GM12878 (cell line): ENCODE results near the gene GFRA1. TPM values are rescaled to one million over a fixed set of nuclear protein-coding genes. Genes with fewer than 3 reads are reported as not detected.

Experiments used
- ATAC-seq: fragments of 200-7000 bp; cut with Tn5 transposase; 3 replicates; pipeline ENCODE4 v1.9.1; 2020; ENCODE audit warnings: mild to moderate bottlenecking, moderate library complexity
- BruUV-seq: library from RNA; stranded (reverse); fragments of 400-500 nt; replicated peaks from 2 replicates; lab custom pipeline; 2021; lab: Mats Ljungman, UMichigan
- CTCF ChIA-PET: fragments of 300-600 bp; sonication (Branson Sonifier 250); formaldehyde crosslinking; extraction: SDS; loops from one replicate; lab custom pipeline; 2021; ENCODE audit warnings: inconsistent platforms; lab: Yijun Ruan, JAX
- POLR2A ChIA-PET: fragments of 350-600 bp; formaldehyde crosslinking; extraction: SDS; loops from one replicate; lab custom pipeline; 2021; ENCODE audit warnings: inconsistent platforms; lab: Charles Lee
- RAD21 ChIA-PET: fragments of 300-600 bp; sonication (Branson Sonifier 250); formaldehyde crosslinking; loops from one replicate; lab custom pipeline; 2023; ENCODE audit warnings: antibody characterized with exemption; ENCODE audit not compliant: unreplicated experiment; lab: Charles Lee
- SMC1A ChIA-PET: fragments of 300-600 bp; sonication (Branson Sonifier 250); formaldehyde crosslinking; loops from one replicate; lab custom pipeline; 2023; ENCODE audit not compliant: unreplicated experiment, uncharacterized antibody; lab: Charles Lee
- DNase-seq: peaks from one replicate; pipeline ENCODE4 v3.0.0-alpha.2; 2011; ENCODE audit warnings: low read depth, low spot score
- FAIRE-seq: peaks from 3 replicates; lab custom pipeline; 2011; peaks lifted over from hg19 to GRCh38; lab: Jason Lieb, UNC
- H2AFZ ChIP-seq: 2 replicates; pipeline ENCODE4 v1.6.0; 2011; ENCODE audit warnings: low read depth, low read length, control low read depth; ENCODE audit not compliant: control insufficient read depth
- H3K27ac ChIP-seq: 2 replicates; pipeline ENCODE4 v1.5.1; 2011; ENCODE audit warnings: control low read depth; ENCODE audit not compliant: control insufficient read depth, insufficient read depth
- H3K27me3 ChIP-seq, 2 experiments: replicated peaks in 1 of 2; 2 replicates each; pipeline versions ENCODE4 v1.6.0 to v1.6.1; 2011; ENCODE audit warnings: low read length in 1 of 2; ENCODE audit not compliant: control insufficient read depth in 2 of 2, insufficient read depth in 2 of 2
- H3K36me3 ChIP-seq, 2 experiments: 2 replicates each; pipeline ENCODE4 v1.5.1; 2011; ENCODE audit warnings: low read length in 1 of 2; ENCODE audit not compliant: control insufficient read depth in 2 of 2, insufficient read depth in 2 of 2
- H3K4me1 ChIP-seq: 2 replicates; pipeline ENCODE4 v1.6.1; 2011; ENCODE audit warnings: mild to moderate bottlenecking, low read length, moderate library complexity, mixed read lengths; ENCODE audit not compliant: control insufficient read depth, insufficient read depth
- H3K4me2 ChIP-seq: 2 replicates; pipeline ENCODE4 v1.6.0; 2011; ENCODE audit warnings: control low read depth; ENCODE audit not compliant: control insufficient read depth, insufficient read depth
- H3K4me3 ChIP-seq: fragments of 200-600 bp; sonication (generic); 2 replicates; pipeline ENCODE4 v1.5.1; 2016
- H3K79me2 ChIP-seq: 2 replicates; pipeline ENCODE4 v1.6.0; 2011; ENCODE audit warnings: low read length; ENCODE audit not compliant: control insufficient read depth, insufficient read depth
- H3K9ac ChIP-seq: 2 replicates; pipeline ENCODE4 v1.8.0; 2011; ENCODE audit warnings: low read length, control low read depth, mixed read lengths; ENCODE audit not compliant: control insufficient read depth, insufficient read depth
- H3K9me3 ChIP-seq: replicated peaks from 3 replicates; pipeline ENCODE4 v1.5.1; 2011; ENCODE audit warnings: mild to moderate bottlenecking, low read length; ENCODE audit not compliant: control insufficient read depth, insufficient read depth
- H4K20me1 ChIP-seq: 2 replicates; pipeline ENCODE4 v1.6.0; 2011; ENCODE audit not compliant: control insufficient read depth, insufficient read depth
- BCL3 ChIP-seq: IDR thresholded peaks from 2 replicates; pipeline ENCODE4 v1.6.1; 2011; ENCODE audit warnings: borderline replicate concordance, low read depth, mild to moderate bottlenecking, moderate library complexity, low read length; ENCODE audit not compliant: insufficient read depth, poor library complexity, severe bottlenecking
- CHD1 ChIP-seq: IDR thresholded peaks from 2 replicates; pipeline ENCODE4 v1.6.1; 2012; ENCODE audit warnings: low read depth, low read length, improper control_type of control experiment
- CREM ChIP-seq: IDR thresholded peaks from 2 replicates; pipeline ENCODE4 v1.6.1; 2014; ENCODE audit warnings: antibody characterized with exemption, low read depth
- E2F8 ChIP-seq: fragments of 450-650 bp; IDR thresholded peaks from 2 replicates; pipeline ENCODE4 v1.6.1; 2018; ENCODE audit warnings: mild to moderate bottlenecking, low read depth, moderate library complexity; ENCODE audit not compliant: partially characterized antibody
- EED ChIP-seq: sonication (generic); IDR thresholded peaks from 2 replicates; pipeline ENCODE4 v1.6.1; 2016; ENCODE audit warnings: antibody characterized with exemption, low read depth
- EP300 ChIP-seq, 2 experiments: fragments of 150-350 bp in 1 of 2; IDR thresholded peaks; 2 replicates each; pipeline ENCODE4 v1.6.1; 2011 to 2012; ENCODE audit warnings: low read depth in 2 of 2, low read length in 2 of 2, borderline replicate concordance in 1 of 2, improper control_type of control experiment in 1 of 2, inconsistent platforms in 1 of 2; ENCODE audit not compliant: control insufficient read depth in 1 of 2
- ESRRA ChIP-seq: IDR thresholded peaks from 2 replicates; pipeline ENCODE4 v1.6.1; 2012; ENCODE audit warnings: mild to moderate bottlenecking, low read length, improper control_type of control experiment
- FOXM1 ChIP-seq: IDR thresholded peaks from 2 replicates; pipeline ENCODE4 v1.6.1; 2012; ENCODE audit warnings: low read depth, mild to moderate bottlenecking, inconsistent platforms, low read length, moderate library complexity
- JUND ChIP-seq: IDR thresholded peaks from 2 replicates; pipeline ENCODE4 v1.6.1; 2012; ENCODE audit warnings: low read depth, mild to moderate bottlenecking, low read length, improper control_type of control experiment, moderate library complexity
- MXI1 ChIP-seq: fragments of 150-350 bp; IDR thresholded peaks from 2 replicates; pipeline ENCODE4 v1.6.1; 2011; ENCODE audit warnings: low read depth, mild to moderate bottlenecking, inconsistent platforms, low read length, improper control_type of control experiment
- NR2C2 ChIP-seq: IDR thresholded peaks from 2 replicates; pipeline ENCODE4 v1.6.1; 2011; ENCODE audit warnings: borderline replicate concordance, low read depth; ENCODE audit not compliant: control insufficient read depth, insufficient read length
- PAX5 ChIP-seq: IDR thresholded peaks from 2 replicates; pipeline ENCODE4 v1.6.1; 2011; ENCODE audit warnings: low read depth, low read length, borderline replicate concordance
- SIX5 ChIP-seq: IDR thresholded peaks from 2 replicates; pipeline ENCODE4 v1.6.1; 2011; ENCODE audit warnings: mild to moderate bottlenecking, low read depth, low read length, moderate library complexity; ENCODE audit not compliant: severe bottlenecking
- SMAD5 ChIP-seq: IDR thresholded peaks from 2 replicates; pipeline ENCODE4 v1.6.1; 2016; ENCODE audit warnings: antibody characterized with exemption, low read depth
- SMARCA5 ChIP-seq: fragments of 450-650 bp; IDR thresholded peaks from 2 replicates; pipeline ENCODE4 v1.6.1; 2017; ENCODE audit warnings: mild to moderate bottlenecking
- SUPT20H ChIP-seq: IDR thresholded peaks from 2 replicates; pipeline ENCODE4 v1.6.1; 2011; ENCODE audit warnings: low read depth, mild to moderate bottlenecking, low read length, moderate library complexity, borderline replicate concordance; ENCODE audit not compliant: control insufficient read depth
- TCF3 ChIP-seq: IDR thresholded peaks from 2 replicates; pipeline ENCODE4 v1.6.1; 2012; ENCODE audit warnings: low read depth, mild to moderate bottlenecking, low read length, borderline replicate concordance; ENCODE audit not compliant: insufficient read depth
- WRNIP1 ChIP-seq: IDR thresholded peaks from 2 replicates; pipeline ENCODE4 v1.6.1; 2011; ENCODE audit warnings: low read depth, low read length, improper control_type of control experiment, borderline replicate concordance
- WGBS: methylation state at CpG from one replicate; pipeline ENCODE4 v1.1.6; 2016; ENCODE audit warnings: low lambda C conversion rate; ENCODE audit not compliant: insufficient replicate concordance, insufficient coverage; ENCODE audit errors: missing lambda C conversion rate; 5-methylcytosine and 5-hydroxymethylcytosine counted together
- in situ Hi-C: fragments of 300-500 bp; cut with MboI; formaldehyde crosslinking; loops from 9 replicates; pipeline ENCODE4 v1.14.3; 2018; ENCODE audit warnings: mixed read lengths
- intact Hi-C: fragments of 100-400 bp; cut with micrococcal nuclease; formaldehyde crosslinking; loops from one replicate; pipeline ENCODE4 v1.14.2; 2022; ENCODE audit not compliant: unreplicated experiment
- polyA plus RNA-seq, 11 experiments: library from polyadenylated mRNA; depleted of rRNA in 4 of 11; unstranded in 6 of 11; stranded (reverse) in 5 of 11; fragments of >200 nt; fragmentation: Nextera tagmentation in 4 of 11; fragmentation: Illumina TruSeq in 1 of 11; extraction: Ambion mirVana in 4 of 11; extraction: Trizol in 1 of 11; gene quantifications; 1 replicate in 1 of 11; 2 replicates in 10 of 11; pipeline versions ENCODE4 v1.2.1 to v1.2.3, GENCODE V29; 2011 to 2016; ENCODE audit warnings: inconsistent platforms in 2 of 11, missing spikeins in 2 of 11, low read depth in 1 of 11
- total RNA-seq, 4 experiments: library from RNA; depleted of rRNA in 3 of 4; stranded (reverse); fragments of >200 nt in 3 of 4; fragmentation: Illumina TruSeq in 1 of 4; extraction: Trizol in 1 of 4; gene quantifications; 2 replicates each; pipeline versions ENCODE4 v1.2.1 to v1.2.3, GENCODE V29; 2013 to 2021

GFRA1 gene
- total and polyA plus RNA-seq, 10 of the 15 experiments (the other 5 are each of a cell fraction or from before 2014, with no cell fraction given) = 0.05 to 0.19 TPM; not detected in 8

- Histone ChIP-seq H3K4me1 (no peaks in the 10 kb centered on the region), H3K36me3 (no peaks in the 10 kb centered on the region), H3K27ac (no peak overlapping the region), H3K4me3 (no peak overlapping the region), H3K27me3 (no peaks in the 10 kb centered on the region; a peak in 1 of 4 replicates), H3K9me3 (no peaks in the 10 kb centered on the region), H4K20me1 (no peaks in the 10 kb centered on the region), H3K9ac (no peak overlapping the region), H2AFZ (no peak overlapping the region), H3K4me2 (no peak overlapping the region), H3K79me2 (no peaks in the 10 kb centered on the region)
- in situ Hi-C loops (no loop called here), intact Hi-C loops (no loop called here)
- RAD21 ChIA-PET = no interaction called here
- DNase-seq = no peak
- CTCF ChIA-PET = no interaction called here
- SMC1A ChIA-PET = no interaction called here
- ATAC-seq = no peak
- no peak for TF ChIP-seq NR2C2
- no peak for TF ChIP-seq PAX5
- TF ChIP-seq SMARCA5 = no peak
- no peak for TF ChIP-seq ESRRA
- TF ChIP-seq SMAD5 = no peak
- no peak for TF ChIP-seq E2F8
- no peak for TF ChIP-seq MXI1
- TF ChIP-seq WRNIP1 = no peak
- TF ChIP-seq EED = no peak
- TF ChIP-seq BCL3 = no peak
- no peak for TF ChIP-seq CREM
- no peak for TF ChIP-seq JUND
- TF ChIP-seq EP300 (IDR thresholded peaks at IDR 0.05; ENCODE audit: borderline replicate concordance in 1 of 2, control insufficient read depth in 1 of 2, low read depth in 2 of 2, low read length in 2 of 2) = no peak
- TF ChIP-seq FOXM1 = no peak
- no peak for TF ChIP-seq SUPT20H
- TF ChIP-seq CHD1 = no peak
- TF ChIP-seq TCF3 = no peak
- TF ChIP-seq SIX5 = no peak
- BruUV-seq = no TSS peak
- POLR2A ChIA-PET = no interaction called here
- FAIRE-seq = no peak
- 0% methylated on average over 2 of the region's 2 CpGs for WGBS
These were observed 115.0 kb downstream of the GFRA1 start for GRCh38 chr10:116158036-116158435.
